GM21723 (cell line): ENCODE data around the gene PSMA6.
A peak's percentile ranks its signal among the peaks of the same experiment; 100 is the strongest.
"Not testable (repeated sequence)": the region's sequence is repeated elsewhere in the genome, so short reads cannot be mapped to it uniquely, and the experiment has no call there.

ENCODE experiments used
- ATAC-seq: cut with Tn5 transposase; IDR thresholded peaks from one replicate; pipeline ENCODE4 v1.9.1; 2021; ENCODE audit warnings: mild to moderate bottlenecking, moderate library complexity; ENCODE audit not compliant: unreplicated experiment

The PSMA6 gene

GRCh38 chr14:35292051-35292769 lies at the start of gene PSMA6:
Gene PSMA6, plus strand, starts transcription at chr14:35292382. Its CDS starts 95 bp downstream, at chr14:35292477.
- peak; percentile 87 for ATAC-seq

- ATAC-seq = no peak
These were observed 49.4 kb upstream of the PSMA6 start for GRCh38 chr14:35242599-35243311.

GRCh38 chr14:35243956-35244355 lies 48.2 kb upstream of the PSMA6 start:
- ATAC-seq = no peak

DNA sequence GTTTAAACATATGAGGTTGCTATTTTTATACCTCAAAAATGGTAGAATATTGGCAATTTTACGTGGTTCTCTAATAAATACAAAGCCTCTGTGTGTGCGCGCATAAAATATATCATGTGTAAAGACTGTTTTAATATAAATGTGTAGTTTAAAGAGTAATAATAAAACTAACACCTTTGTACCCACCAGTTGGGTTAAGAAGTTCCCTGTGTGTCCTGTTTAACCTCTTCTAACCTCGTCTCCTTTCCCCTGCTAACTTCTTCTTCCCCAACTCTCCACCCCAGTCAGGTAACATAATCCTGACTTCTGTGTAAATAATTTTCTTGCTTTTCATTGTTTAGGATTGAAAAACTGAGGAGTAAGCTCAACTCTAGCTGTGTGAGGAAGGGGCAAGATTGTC lies 47.6 kb upstream of the PSMA6 start:
- no peak for ATAC-seq

- ATAC-seq = no peak
These were observed 47.1 kb upstream of the PSMA6 start for GRCh38 chr14:35245051-35245450.

- ATAC-seq = no peak
These were observed 44.3 kb upstream of the PSMA6 start for GRCh38 chr14:35247777-35248475.

DNA sequence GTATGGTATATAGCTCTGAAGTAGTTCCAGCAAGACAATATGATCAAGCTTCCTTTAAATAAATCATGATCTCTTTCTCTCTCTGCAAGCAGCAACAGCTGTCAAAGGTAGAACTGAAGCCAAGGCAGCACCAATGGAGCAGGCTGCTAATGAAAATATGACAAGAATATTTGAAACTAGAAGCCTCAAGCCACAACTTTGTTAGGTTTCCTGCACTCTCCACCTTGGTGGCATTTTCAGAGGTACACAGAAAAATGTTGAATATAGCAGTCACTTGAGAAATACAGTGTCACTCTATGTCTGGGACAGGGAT lies 43.8 kb upstream of the PSMA6 start:
- ATAC-seq = peak; percentile 65

DNA sequence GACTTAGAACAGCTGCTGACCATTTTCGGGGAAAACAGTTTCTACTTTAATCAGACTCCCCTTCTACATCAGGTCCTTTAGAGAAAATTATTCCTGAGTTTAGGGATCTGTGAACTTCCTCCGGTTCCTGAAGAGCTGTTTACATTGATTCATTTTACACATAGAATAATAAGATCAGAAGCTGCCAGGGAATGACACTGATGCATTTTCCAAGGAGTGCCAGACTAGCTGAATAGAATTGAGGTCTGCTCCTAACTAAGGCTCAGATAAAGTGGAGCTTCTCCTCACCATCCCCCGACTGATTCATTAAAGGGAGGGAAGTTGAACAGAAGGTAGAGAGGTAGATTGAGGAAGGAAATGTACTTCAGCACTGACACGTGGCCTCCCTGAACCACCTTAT lies 41.9 kb upstream of the PSMA6 start:
- ATAC-seq = no peak

- ATAC-seq = no peak
These were observed 39.7 kb upstream of the PSMA6 start for GRCh38 chr14:35252451-35252868.

DNA sequence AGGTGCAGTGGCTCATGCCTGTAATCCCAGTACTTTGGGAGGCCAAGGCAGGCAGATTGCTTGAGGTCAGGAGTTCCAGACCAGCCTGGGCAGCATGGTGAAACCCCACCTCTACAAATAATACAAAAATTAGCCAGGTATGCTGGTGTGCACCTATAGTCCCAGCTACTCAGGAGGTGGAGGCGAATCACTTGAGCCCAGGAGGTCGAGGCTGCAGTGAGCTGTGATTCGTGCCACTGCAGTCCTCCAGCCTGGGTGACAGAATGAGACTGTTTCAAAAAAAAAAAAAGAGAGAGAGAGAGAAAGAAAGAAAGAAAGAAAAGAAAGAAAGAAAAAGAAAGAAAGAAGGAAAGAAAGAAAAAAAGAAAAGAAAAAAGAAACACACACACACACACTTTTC lies 39.1 kb upstream of the PSMA6 start:
- ATAC-seq = not testable (repeated sequence)

DNA sequence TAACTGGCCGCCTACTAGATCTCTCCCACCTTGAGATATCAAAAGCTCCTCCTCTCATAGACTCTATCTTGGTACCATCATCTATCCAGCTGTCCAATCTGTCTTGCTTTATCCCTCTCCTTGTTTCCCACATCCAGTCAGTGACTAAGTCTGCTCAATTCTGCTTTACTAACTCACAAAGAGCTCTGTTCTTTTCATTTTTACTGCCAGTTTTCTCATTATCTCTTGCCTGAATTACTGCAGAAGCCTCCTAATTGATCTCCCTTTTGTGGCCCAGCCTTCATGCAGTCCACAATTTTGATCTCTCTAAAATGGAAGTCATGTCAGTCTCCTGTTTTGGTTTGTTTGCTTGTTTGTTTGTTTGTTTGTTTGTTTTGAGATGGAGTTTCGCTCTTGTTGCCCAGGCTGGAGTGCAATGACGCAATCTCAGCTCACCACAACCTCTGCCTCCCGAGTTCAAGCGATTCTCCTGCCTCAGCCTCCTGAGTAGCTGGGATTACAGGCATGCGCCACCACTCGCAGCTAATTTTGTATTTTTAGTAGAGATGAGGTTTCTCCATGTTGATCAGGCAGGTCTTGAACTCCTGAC lies 38.1 kb upstream of the PSMA6 start:
- ATAC-seq = not testable (repeated sequence)

GRCh38 chr14:35254736-35255135 lies 37.4 kb upstream of the PSMA6 start:
- ATAC-seq = no peak

DNA sequence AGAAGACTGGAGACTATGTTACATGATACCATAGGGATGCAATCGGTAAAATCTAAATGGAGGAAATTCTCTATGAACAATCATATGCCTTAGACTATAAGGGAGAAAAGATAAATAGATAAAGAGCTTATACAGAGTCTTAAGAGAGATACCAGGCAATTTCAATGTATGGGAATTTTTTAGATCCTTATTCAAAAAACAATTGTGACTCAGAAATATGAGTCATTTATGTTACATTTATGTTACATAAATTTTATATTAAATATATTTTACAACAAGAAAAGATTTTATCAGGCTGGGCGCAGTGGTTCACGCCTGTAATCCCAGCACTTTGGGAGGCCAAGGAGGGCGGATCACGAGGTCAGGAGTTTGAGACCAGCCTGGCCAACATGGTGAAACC lies 36.5 kb upstream of the PSMA6 start:
- ATAC-seq = no peak

DNA sequence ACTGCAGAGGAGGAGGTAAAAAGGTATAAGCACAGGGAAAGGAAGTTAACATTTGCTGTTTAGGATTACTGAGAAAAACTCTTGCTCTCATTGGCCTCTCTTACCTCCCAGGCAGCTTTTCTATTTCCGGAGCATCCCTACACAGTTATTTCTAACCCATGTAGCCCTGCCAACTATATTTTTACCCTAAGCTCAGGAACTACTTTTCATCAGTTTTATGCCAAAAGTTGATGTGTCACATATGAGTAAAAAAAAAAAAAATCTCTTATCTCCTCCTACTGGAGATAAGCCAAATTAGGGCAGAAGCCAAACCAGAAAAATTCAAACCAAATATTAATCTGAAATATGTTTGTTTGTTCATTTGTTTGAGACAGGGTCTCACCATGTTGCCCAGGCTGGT lies 34.4 kb upstream of the PSMA6 start:
- no peak for ATAC-seq

DNA sequence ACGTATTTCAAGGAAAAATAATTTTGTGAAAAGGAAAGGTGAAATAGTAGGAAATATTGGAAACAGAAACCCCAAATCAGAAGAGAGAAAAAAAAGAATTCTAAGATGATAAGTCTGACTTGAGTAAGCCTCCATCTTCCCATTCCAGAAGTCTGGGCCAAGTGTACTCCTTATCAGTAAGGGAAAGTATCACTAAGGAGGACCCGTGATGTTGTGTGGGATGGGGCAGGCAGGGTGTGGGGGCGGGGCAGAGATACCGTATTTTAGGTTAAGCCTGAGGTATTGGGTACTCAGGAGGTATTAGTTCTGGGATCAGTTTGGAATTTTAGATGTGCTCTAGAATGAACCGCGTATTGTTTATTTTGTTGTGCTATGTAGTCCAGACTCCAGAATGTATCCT lies 33.8 kb upstream of the PSMA6 start:
- ATAC-seq = no peak

DNA sequence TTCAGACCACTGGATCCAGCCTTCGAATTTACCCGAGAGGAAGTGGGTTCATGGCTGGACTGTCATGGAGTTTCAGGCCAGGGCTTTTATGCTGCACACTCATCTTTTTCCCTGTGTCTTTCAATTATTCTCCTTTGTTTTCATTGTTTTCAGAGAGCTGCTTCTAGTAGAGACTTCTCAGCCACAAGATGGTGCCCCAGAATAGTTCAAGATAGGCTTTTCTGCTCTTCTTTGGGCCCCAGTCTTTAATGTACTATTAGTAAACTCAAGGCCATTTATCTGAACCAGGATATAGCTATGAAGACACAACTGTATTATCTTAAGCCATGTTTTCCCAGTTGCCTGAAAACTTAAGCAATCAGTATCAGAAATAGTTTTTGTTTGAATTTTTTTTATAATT lies 30.4 kb upstream of the PSMA6 start:
- no peak for ATAC-seq

GRCh38 chr14:35262436-35262835 lies 29.7 kb upstream of the PSMA6 start:
- ATAC-seq = no peak

DNA sequence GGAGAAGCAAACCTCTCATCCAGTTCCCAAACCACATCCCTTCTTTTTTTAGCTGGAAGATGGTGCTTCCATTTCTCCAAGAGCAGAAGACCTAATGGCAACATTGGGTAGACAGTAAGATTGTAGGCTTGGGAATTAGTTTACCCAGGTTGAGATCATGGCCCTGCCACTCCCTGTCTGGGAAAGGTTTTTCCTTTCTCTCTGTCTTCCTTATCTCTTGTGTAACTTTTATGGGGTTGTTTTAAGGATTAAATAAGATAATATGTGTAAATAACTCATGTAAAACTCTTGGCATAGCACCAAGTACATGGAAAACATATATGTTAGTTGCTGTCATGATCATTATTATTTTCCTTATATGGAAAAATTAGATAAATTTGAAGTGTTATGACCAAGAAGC lies 23.2 kb upstream of the PSMA6 start:
- ATAC-seq = no peak

DNA sequence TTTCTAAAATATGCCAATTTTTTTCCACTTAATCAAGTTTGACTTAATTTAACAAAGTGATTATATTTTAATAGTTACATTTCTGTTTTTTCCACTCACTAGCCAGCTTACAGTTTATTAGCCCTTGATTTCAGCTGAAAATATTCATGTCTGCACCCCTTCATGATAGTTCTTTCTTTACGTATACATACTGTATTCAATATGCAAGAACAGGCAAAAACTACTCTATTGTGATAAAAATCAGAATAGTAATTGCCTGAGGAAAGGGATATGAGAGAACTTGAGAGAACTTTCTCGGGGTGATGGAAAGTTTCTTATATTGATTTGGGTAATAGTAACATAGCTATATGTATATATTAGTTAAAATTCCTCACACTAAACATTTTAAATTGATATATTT lies 17.4 kb upstream of the PSMA6 start:
- no peak for ATAC-seq

DNA sequence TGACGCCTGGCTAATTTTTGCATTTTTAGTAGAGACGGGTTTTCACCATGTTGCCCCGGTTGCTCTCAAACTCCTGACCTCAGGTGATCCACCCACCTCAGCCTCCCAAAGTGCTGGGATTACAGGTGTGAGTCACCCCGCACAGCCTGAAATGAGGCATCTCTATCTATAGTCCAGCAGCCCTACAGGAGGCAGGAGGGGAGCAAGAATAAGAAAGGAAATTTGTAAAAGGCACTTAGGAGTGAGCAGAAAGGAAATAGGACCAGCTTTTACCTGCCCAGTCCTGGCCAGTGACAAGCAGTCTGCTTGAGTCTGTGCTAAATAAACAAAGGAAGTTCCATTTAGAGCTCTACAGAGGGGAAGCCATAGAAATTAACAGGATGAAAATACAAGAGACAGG lies 15.0 kb upstream of the PSMA6 start:
- ATAC-seq = no peak

- no peak for ATAC-seq
These were observed 12.8 kb upstream of the PSMA6 start for GRCh38 chr14:35279369-35279768.

DNA sequence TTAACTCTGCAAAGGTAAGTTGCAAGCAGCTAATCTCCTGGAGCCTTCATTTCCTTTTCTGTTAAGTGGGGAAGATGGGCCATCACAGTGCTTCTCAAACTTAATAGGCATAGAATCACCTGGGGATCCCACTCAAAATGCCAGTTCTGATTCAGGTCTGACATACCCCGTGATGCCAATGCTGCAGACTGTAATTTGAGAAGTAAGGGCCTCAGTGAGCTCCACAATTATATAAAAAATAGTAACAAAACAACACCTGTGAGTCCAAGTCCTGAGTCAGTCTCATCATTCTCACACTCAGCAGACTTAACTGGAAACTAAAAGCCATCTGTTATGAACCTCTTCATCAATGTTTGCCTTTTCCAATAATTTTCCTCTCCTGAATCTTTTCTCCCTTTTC lies 10.8 kb upstream of the PSMA6 start:
- ATAC-seq = no peak
